Measurements from ENCODE around the gene ST6GALNAC3. TPM values are rescaled to one million over a fixed set of nuclear protein-coding genes. Genes with fewer than 3 reads are reported as not detected.

Gene ST6GALNAC3
- total RNA-seq, 6 experiments from 2014 or later: 1.4 to 3.2 (median 2.6) TPM

DNA sequence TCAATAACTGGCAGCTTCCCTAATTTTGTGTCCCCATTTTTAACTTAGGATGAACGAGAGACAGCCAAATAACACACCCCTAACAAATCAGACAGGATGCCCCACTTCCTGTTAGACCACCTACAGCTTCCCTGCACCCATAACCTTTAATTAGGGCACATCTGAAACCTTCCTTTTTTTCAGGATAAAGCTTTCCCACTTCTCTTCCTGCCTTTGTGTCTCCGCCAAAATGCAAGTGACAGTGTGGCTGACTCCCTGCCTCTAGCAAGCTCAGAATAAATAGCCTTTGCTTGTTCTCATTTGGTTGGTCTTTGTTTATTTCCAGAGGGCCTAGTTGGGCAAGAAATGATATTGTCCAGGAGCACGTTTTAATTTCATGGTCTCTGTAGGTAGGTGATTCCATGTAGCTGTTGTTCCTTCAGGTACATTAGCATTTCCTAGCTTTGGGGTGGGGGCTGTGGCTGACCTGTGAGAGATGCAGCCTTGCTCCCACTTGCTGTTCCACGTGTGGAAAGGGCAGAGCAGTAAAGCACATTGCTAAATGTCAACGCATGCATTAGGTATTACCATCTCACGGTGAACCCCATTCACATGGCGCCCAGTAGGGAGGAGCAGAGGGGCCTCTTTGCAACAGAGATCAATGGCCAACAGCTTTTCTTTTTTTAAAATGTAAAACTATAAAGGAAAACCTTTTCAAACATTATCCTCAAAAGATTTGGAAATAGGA lies 154.9 kb downstream of the ST6GALNAC3 start:
- no peak overlapping the region for H3K27ac ChIP-seq
- H3K4me3 ChIP-seq: no peak overlapping the region
- no peaks in the 10 kb centered on the region for H3K36me3 ChIP-seq
- intact Hi-C loops (cut with DNase I): no loop called here
- no peaks in the 10 kb centered on the region for H3K4me1 ChIP-seq
- H3K27me3 ChIP-seq: no peaks in the 10 kb centered on the region
- H3K9me3 ChIP-seq: no peaks in the 10 kb centered on the region
- ATAC-seq (peak in 1 of 4 donors; percentile 24), DNase-seq (no peak)
- TF ChIP-seq POLR2A (IDR thresholded peaks at IDR 0.05): no peak
- TF ChIP-seq, protein P1, sequence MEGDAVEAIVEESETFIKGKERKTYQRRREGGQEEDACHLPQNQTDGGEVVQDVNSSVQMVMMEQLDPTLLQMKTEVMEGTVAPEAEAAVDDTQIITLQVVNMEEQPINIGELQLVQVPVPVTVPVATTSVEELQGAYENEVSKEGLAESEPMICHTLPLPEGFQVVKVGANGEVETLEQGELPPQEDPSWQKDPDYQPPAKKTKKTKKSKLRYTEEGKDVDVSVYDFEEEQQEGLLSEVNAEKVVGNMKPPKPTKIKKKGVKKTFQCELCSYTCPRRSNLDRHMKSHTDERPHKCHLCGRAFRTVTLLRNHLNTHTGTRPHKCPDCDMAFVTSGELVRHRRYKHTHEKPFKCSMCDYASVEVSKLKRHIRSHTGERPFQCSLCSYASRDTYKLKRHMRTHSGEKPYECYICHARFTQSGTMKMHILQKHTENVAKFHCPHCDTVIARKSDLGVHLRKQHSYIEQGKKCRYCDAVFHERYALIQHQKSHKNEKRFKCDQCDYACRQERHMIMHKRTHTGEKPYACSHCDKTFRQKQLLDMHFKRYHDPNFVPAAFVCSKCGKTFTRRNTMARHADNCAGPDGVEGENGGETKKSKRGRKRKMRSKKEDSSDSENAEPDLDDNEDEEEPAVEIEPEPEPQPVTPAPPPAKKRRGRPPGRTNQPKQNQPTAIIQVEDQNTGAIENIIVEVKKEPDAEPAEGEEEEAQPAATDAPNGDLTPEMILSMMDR (IDR thresholded peaks at IDR 0.05): no peak
- WGBS (ENCODE audit: insufficient coverage, low coverage, low lambda C conversion rate, missing lambda C conversion rate): 32% methylated on average over 7 of the region's 7 CpGs

DNA sequence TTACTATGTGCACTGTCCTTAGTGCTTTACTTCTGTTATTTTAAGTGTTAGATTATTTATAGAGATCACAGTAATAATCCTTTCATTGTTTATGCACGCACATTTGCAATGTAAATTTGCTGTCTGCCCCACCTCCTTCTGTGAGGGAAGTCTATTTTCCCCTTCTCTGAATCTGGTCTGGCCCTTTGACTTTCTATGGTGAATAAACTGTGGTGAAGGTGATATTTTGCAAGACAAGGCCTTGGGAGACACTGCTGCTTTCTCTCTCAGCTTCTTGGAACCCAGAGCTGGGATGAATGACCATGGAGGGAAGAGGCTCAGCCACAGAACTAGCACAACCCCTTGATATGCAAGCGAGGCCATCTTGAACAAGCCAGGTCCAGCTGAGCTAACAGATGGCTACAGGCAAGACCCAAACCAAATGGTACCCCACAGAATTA lies 156.3 kb downstream of the ST6GALNAC3 start:
- DNase-seq (no peak), ATAC-seq (no peak)
- Histone ChIP-seq H3K36me3 (no peaks in the 10 kb centered on the region), H3K4me3 (no peak overlapping the region), H3K9me3 (no peaks in the 10 kb centered on the region), H3K27me3 (no peaks in the 10 kb centered on the region), H3K4me1 (no peaks in the 10 kb centered on the region), H3K27ac (no peak overlapping the region)
- intact Hi-C loops (cut with DNase I): no loop called here
- TF ChIP-seq, protein P1 (IDR thresholded peaks at IDR 0.05): no peak
- no peak for TF ChIP-seq POLR2A (IDR thresholded peaks at IDR 0.05)
- WGBS (ENCODE audit: insufficient coverage, low coverage, low lambda C conversion rate, missing lambda C conversion rate): 62% methylated on average over 2 of the region's 2 CpGs

- no peaks in the 10 kb centered on the region for H3K9me3 ChIP-seq
- 53% methylated on average over 4 of the region's 4 CpGs for WGBS (ENCODE audit: insufficient coverage, low coverage, low lambda C conversion rate, missing lambda C conversion rate)
- no peak overlapping the region for H3K4me3 ChIP-seq
- H3K27ac ChIP-seq: no peak overlapping the region
- DNase-seq (no peak), ATAC-seq (no peak)
- H3K36me3 ChIP-seq: no peaks in the 10 kb centered on the region
- TF ChIP-seq, protein P1 (IDR thresholded peaks at IDR 0.05): no peak
- intact Hi-C loops (cut with DNase I): no loop called here
- H3K27me3 ChIP-seq: no peaks in the 10 kb centered on the region
- no peaks in the 10 kb centered on the region for H3K4me1 ChIP-seq
Observed at GRCh38 chr1:76231320-76231719, 156.8 kb downstream of the ST6GALNAC3 start.

GRCh38 chr1:76232666-76233065 lies 158.1 kb downstream of the ST6GALNAC3 start:
- WGBS (ENCODE audit: insufficient coverage, low coverage, low lambda C conversion rate, missing lambda C conversion rate): 70% methylated on average over 4 of the region's 4 CpGs
- intact Hi-C loops (cut with DNase I): no loop called here
- H3K27ac ChIP-seq: no peak overlapping the region
- no peak for TF ChIP-seq POLR2A (IDR thresholded peaks at IDR 0.05)
- TF ChIP-seq, protein P1 (IDR thresholded peaks at IDR 0.05): no peak
- no peak for DNase-seq
- H3K36me3 ChIP-seq: no peaks in the 10 kb centered on the region
- no peaks in the 10 kb centered on the region for H3K9me3 ChIP-seq
- H3K27me3 ChIP-seq: no peaks in the 10 kb centered on the region
- ATAC-seq: no peak
- H3K4me3 ChIP-seq: no peak overlapping the region
- H3K4me1 ChIP-seq: no peaks in the 10 kb centered on the region
